ENCODE data around the gene RAI1.
"Not testable (repeated sequence)": the region's sequence is repeated elsewhere in the genome, so short reads cannot be mapped to it uniquely, and the experiment has no call there.

The RAI1 gene

DNA sequence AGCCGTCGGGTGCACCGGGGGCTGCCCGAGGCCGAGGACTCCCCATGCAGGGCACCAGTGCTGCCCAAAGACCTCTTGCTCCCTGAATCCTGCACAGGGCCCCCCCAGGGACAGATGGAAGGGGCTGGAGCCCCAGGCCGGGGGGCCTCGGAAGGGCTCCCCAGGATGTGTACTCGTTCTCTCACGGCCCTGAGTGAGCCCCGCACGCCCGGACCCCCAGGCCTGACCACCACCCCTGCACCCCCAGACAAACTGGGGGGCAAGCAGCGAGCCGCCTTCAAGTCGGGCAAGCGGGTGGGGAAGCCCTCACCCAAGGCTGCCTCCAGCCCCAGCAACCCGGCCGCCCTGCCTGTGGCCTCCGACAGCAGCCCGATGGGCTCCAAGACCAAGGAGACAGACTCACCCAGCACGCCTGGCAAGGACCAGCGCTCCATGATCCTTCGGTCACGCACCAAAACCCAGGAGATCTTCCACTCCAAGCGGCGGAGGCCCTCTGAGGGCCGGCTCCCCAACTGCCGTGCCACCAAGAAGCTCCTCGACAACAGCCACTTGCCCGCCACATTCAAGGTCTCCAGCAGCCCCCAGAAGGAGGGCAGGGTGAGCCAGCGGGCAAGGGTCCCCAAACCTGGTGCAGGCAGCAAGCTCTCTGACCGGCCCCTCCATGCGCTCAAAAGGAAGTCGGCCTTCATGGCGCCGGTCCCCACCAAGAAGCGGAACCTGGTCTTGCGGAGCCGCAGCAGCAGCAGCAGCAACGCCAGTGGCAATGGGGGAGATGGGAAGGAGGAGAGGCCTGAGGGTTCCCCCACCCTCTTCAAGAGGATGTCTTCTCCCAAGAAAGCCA, 114.9 kb downstream of the RAI1 start:
- no peak for DNase-seq (ENCODE audit: low read depth in 4 of 4, low spot score in 1 of 4)

DNA sequence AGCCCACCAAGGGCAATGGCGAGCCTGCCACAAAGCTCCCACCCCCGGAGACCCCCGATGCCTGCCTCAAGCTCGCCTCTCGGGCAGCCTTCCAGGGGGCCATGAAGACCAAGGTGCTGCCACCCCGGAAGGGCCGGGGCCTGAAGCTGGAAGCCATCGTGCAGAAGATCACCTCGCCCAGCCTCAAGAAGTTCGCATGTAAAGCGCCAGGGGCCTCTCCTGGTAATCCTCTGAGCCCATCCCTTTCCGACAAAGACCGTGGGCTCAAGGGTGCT, 115.5 kb downstream of the RAI1 start:
- no peak for DNase-seq (ENCODE audit: low read depth in 4 of 4, low spot score in 1 of 4)

DNA sequence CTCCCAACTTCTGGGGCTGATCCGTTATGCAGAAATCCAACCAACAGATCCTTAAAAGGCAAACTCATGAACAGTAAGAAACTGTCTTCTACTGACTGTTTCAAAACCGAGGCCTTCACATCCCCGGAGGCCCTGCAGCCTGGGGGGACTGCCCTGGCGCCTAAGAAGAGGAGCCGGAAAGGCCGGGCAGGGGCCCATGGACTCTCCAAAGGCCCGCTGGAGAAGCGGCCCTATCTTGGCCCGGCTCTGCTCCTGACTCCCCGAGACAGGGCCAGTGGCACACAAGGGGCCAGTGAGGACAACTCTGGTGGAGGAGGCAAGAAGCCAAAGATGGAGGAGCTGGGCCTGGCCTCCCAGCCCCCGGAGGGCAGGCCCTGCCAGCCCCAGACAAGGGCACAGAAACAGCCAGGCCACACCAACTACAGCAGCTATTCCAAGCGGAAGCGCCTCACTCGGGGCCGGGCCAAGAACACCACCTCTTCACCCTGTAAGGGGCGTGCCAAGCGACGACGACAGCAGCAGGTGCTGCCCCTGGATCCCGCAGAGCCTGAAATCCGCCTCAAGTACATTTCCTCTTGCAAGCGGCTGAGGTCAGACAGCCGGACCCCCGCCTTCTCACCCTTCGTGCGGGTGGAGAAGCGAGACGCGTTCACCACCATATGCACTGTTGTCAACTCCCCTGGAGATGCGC, 116.0 kb downstream of the RAI1 start:
- DNase-seq (ENCODE audit: low read depth in 4 of 4, low spot score in 1 of 4): no peak

DNA sequence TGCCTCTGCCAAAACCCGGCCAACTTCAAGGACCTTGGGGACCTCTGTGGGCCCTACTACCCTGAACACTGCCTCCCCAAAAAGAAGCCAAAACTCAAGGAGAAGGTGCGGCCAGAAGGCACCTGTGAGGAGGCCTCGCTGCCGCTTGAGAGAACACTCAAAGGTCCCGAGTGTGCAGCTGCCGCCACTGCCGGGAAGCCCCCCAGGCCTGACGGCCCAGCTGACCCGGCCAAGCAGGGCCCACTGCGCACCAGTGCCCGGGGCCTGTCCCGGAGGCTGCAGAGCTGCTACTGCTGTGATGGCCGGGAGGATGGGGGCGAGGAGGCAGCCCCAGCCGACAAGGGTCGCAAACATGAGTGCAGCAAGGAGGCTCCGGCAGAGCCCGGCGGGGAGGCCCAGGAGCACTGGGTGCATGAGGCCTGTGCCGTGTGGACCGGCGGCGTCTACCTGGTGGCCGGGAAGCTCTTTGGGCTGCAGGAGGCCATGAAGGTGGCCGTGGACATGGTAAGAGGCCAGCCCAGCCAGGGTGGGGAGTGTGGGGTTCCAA, 116.8 kb downstream of the RAI1 start:
- DNase-seq (ENCODE audit: low read depth in 4 of 4, low spot score in 1 of 4): no peak

DNA sequence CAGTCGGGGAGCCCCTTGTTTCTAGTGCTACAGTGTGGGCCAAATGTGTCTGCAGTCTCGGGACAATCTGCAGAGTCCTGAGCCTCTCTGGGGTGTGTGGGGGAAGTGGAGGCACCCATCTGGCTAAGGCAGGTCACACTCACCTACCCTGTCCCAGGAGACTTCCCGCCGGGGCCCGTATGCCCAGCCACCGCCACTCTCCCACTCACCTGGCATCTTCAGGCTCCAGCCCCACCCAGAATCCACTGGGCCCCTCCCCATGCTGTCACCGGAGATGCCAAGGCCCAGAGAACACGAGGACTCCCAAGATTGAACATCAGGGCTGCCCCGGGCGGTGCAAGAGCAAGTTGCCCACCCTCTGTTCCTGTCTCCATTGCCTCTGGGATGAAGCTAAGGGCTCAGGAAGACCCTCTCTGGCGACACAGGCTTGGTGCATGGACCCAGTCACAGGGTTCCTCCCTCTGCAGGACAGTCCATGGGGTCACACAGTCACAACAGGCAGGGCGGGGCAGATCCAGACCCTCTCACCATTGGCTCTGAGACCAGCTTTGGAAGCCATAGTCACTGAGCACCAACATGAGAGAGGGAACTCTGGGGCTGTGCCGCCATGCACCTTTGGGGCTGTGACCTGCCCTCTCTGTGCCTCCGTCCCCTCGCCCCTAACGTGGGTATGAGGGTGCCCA, 117.5 kb downstream of the RAI1 start:
- no peak for DNase-seq (ENCODE audit: low read depth in 4 of 4, low spot score in 1 of 4)

DNA sequence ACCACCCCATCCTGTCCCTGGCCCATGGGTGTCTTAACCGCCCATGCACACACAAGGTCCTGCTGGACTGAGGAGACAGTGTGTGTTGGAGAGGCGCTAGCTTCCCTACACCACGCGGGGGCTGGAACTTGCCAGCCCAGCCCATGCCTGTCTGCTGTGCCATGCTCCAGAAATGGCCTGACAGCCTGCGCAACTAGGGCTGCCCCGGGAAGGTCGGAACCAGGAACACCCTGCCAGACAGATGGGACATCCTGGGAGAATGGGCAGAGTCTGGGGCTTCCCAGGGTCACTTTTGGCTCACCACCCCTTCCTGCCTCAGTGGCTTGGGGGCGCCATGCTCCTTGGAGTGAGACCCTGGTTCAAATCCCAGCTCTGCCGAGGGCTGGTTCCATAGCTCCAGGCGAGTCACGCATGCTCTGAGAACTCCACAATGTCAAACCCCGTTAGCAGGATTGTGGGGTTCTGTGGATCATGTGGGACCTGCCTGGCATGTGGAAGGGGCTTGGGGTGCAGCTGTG, 119.3 kb downstream of the RAI1 start:
- no peak for DNase-seq (ENCODE audit: low read depth in 4 of 4, low spot score in 1 of 4)

DNA sequence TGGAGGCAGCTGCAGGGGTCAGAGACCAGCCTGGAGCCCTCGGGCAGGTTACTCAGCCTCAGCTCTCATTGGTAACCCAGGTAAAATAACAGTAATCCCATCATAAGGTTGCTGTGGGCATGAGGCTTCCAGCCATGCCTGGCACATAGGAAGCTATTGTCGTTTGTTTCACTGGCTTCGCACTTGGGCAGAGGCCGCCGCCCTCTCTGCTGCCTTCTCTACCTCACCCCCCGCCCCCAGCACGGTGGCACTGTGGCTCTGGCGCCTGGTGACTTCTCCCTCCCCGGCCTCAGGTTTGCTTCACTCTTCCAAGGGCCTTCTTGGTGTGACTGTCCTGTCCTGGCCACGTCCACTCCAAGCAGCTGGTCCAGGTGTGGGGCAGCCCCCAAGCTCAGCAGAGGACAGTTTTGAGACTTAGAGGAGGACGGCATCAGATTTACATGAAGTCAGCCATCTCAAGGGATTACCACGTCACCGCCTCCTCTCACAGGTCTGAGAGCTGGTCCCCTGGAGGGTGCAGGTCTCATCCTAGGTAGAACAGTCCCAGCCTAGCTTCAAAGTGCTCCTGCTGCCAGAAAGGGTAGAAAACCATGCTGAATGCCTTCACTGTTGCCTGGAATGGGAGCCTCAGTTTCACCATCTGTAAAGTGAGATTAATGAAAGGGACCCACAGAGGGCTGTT, 120.7 kb downstream of the RAI1 start:
- no peak for DNase-seq (ENCODE audit: low read depth in 4 of 4, low spot score in 1 of 4)

DNA sequence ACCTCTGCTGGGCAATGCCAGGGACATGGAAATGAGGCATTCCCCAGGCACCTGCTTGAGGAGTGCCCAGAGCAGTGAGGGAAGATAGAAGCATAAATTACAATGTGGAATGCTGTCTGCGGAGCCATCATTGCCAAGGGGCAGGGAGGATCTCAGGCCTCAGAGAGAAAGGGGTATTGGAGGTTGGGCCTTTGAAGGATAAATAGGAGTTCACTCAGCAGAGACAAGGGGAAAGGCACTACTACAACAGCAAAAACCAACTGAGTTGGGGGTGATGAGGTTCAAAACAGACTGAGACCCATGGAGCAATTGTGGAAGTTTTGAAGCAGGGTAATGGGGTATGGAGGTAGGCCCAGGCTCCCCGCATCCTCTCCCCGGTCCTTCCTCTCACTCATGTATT, 122.7 kb downstream of the RAI1 start:
- DNase-seq (ENCODE audit: low read depth in 4 of 4, low spot score in 1 of 4): no peak

DNA sequence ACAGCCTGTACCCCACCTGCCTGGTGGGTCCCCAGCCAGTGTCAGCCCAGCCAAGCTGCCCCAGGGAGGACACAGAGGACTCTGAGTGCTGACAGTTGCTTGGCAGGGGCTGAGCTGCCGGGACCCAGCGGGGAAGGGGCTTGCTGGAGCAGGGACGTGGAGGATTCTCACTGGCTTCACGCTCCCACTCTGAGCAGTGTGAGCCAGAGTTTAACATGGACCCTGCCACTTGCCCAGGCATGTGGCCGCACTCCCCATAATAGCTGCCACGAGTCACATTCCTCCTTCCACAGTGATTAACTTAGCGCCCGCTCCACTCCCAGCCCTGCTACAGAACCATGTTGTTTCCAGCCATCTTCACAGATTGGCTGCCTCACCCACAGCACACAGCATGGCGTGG, 124.3 kb downstream of the RAI1 start:
- no peak for DNase-seq (ENCODE audit: low read depth in 4 of 4, low spot score in 1 of 4)

DNA sequence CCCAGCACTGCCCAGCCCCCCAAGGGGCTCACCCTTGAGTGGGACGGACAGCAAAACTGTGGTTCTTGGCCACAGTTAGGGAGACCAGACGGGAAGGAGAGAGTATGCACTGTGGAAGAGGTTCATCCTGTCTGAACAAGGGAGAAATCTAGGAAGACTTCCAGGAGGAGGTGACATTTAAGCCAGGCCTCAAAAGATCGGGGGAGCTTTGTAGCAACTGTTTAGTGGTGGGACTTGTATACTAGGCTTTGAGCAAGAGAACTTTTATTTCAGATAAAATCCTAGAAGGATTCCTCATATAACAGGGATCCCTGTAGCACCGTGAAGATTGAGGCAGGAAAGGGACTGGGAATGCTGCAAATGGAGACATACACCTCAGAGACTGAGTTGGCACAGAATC, 124.8 kb downstream of the RAI1 start:
- no peak for DNase-seq (ENCODE audit: low read depth in 4 of 4, low spot score in 1 of 4)

DNA sequence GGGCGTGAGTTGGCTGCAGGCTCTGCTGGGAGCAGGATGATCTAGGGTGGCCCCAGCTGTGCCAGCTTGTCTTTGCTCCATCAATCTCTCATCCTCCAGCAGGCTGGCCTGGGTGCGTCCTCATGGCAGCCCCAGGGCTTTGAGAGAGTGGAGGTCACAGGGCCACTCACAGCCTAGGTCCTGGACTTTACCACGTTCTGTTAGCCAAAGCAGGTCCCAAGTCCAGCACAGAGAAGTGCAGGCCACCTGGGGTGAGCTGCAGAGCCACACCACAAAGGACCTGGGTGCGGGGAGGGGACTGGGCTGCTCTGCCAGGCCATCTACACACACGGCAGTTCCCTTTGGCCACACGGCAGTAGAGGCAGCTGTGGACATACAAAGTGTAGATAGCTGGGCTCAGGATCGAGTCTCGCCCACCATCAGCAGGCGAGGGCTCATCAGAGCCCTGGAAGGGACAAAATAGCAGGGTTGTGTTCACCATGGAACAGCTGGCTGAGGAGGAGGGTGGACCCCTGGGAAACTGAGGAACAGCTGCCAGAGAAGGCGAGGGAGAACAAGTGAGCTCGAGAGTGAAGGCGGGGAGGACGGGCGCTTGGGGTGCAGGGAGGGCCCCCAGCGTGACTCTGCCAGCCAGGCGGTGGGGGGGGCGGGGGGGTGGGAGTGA, 125.5 kb downstream of the RAI1 start:
- DNase-seq (ENCODE audit: low read depth in 4 of 4, low spot score in 1 of 4): no peak

DNA sequence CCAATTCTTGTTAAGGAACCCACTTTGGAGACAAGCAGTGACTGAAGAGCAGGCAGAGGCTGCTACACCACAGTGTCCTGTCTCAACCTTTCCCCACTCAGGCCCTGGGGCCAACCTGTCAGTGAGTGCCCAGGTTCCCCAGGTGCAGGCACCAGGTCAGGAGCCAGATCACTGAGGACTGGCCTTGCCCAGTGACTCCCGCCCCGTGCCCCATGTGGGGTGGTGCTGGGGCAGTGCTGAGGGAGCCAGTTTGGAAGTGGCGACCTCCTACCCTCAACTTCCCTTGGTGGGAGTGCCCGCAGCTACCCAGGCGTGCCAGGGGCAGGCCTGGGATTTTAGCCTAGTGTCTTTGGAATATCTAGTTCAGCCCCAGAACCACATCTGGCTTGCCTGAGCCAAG, 126.2 kb downstream of the RAI1 start:
- DNase-seq (ENCODE audit: low read depth in 4 of 4, low spot score in 1 of 4): no peak

DNA sequence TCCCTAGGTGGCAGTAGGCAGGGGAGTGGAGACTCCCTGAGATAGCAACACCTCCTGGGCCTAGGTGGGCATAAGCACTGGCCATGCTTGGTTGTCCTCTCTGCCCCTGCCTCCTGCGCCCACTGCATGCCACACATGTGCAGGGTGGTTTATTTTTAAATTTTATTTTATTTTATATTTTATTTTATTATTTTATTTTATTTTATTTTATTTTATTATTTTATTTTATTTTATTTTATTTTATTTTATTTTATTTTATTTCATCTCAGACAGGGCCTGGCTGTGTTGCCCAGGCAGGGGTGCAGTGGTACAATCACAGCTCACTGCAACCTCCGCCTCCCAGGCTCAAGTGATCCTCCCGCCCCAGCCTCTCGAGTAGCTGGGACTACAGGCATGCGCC, 126.9 kb downstream of the RAI1 start:
- not testable (repeated sequence) for DNase-seq (ENCODE audit: low read depth in 4 of 4, low spot score in 1 of 4)

DNA sequence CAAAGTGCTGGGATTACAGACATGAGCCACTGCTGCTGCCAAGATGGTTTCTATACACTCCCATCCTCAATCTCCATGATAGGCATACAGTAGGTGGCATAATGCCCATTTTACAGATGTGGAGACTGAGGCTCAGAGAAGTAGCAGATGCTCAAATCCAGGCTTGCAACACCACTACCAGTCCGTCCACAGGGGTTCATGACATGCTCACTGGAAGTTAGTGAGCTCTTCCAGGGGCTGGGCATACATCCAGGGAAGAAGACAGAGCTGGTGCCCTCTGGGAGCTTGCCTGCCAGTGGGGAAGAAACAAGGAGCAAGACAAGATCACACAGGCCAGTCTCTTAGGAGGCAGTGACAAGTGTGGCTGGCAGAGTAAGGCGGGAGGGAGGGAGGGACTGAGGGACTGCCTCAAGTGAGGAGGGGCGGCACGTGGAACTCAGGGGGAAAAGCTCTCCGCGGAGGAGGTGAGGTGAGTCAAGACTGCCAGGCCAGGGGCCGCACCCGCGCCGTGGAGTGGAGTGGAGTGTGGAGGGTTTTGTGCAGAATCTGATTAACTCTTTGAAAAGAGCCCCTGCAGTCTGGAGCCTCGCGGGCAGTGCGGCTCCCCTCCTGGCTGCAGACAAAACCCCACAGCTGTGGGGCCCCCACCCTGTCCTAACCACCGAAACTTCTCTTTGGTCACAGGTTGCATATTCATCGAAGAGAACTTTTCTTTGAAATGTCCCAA, 127.6 kb downstream of the RAI1 start:
- DNase-seq (ENCODE audit: low read depth in 4 of 4, low spot score in 1 of 4): no peak

DNA sequence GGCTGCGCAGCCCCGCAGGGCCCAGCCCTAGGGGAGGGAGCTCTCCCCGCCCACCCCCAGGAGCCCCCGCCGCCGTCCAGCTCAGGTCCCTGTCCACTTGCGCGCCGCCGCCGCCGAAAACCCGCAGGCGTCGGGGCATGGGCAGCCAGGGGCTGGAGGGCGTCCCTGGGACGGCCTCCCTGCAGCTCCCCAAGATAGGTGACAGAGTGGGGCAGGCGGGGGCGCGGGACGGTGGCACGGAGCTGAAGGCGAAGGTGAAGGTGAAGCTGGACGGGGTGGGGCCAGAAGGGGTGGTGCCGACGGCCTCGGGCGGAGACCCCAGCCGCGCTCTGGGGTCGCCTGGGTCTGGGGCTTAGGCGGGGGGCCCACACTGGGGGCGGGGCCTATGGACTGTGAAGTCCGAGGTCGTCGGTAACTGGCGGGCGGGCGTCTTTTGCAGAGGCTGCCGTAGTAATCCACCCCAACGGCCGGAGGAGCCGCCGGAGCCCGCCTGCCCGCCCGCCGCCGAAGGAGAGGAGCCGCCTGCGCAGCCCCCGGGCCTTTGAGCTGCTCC, 128.3 kb downstream of the RAI1 start:
- no peak for DNase-seq (ENCODE audit: low read depth in 4 of 4, low spot score in 1 of 4)

DNA sequence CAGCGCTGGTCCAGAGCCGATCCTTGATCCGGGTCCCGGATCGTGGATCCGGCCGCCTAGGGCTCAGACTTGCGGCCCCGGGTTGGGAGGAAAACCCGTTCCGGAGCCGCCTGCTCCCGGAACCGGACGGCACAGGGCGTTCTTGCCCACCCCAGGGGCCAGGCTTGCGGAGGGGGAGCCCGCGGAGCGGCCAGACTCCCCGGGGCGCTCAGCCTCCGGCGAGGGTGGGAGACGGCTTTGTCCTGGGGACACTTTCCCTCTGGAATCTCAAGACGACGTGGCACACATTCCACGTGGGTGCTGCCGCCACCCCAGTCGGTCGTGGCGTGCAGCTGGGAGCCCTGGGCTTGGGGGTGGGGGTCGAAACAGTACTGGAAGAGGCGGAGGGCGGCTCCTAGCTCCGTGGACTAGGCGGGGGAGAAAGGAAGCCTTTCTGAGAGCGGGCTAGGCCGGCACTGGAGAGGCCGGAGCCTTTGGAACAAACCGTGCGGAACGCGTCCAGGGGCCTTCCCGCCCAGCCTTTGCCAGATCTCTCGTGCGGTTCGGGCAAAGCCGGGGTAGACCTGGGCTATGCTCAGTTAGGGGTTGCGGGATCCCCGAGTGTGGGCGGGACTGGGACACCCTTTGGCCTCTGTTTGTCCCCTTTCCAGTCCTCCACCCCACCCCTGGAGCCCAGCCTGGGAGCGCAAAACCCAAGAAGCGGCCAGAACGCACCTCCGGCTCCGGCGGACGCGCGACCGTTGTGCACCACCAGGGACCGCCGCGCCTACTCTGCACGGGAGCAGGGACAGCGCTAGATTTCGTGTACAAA, 129.0 kb downstream of the RAI1 start:
- DNase-seq (ENCODE audit: low read depth in 4 of 4, low spot score in 1 of 4): no peak

DNA sequence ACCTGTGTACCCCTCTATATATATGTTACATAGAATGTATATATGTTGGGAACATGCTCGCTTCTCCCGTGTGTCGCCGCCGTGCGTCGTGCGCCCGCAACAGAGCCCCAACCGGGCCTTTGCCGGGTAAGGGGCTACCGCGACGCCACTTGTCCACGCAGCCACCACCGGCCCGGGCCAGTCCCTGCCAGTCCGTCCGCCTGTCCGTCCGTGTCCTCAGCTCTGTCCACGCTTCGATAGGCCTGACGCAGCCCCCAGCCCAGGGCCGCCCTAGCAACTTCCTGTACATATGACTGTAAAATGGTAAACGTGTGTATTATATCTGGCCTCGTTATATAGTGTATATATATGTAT, 129.6 kb downstream of the RAI1 start:
- no peak for DNase-seq (ENCODE audit: low read depth in 4 of 4, low spot score in 1 of 4)

DNA sequence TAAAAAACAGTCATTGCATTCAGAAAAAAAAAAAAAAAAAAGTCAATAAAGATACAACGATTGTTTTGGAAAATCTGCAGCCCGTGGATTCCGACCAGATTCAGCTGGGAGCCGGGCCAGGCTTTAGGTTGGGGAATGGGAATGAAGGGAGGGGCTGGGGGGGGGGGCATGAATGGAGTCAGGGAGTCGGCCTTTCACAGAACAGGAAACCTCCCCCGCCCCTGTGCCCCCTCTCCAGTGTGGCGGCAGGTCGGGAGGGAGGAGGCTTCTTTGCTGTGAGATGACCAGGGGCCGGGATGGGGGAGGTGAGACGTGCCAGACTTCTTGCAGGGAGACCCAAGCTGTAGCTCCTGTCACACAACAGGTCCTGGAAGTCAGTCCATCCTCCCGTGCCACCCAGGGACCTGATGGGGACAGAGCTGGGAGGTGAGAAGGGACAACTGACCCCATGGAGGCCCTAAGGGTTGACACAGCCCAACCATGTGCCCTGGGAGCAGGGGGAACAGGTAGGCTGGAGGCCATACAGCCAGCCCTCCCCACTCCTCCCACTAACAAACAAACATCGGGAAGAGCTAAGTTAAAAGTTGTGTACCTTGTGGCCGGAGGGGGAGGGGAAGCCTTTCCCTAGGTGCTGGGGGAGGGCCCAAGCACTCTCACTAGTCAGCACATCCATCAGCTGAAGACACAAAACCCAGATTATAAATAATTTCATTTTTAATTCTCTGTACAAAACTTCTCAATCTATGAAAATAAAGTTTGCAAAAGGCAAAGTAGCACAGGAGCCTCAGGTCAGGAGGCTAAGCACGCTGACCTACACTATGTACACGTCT, 130.3 kb downstream of the RAI1 start:
- DNase-seq (ENCODE audit: low read depth in 4 of 4, low spot score in 1 of 4): no peak
